B cell (primary cell): ENCODE data around the gene STIM1. TPM values are rescaled to one million over a fixed set of nuclear protein-coding genes. Genes with fewer than 3 reads are reported as not detected.

Experiments
- ATAC-seq: fragments of 200-7000 bp; cut with Tn5 transposase; one replicate; pipeline ENCODE4 v1.10.0; 2021; ENCODE audit warnings: low read depth, mild to moderate bottlenecking, moderate number of reproducible peaks, moderate library complexity
- CTCF ChIA-PET: fragments of 350-600 bp; sonication (Branson Sonifier 250); formaldehyde crosslinking; loops from one replicate; lab custom pipeline; 2021; ENCODE audit warnings: antibody characterized with exemption, inconsistent platforms; lab: Charles Lee
- POLR2A ChIA-PET: fragments of 350-600 bp; sonication (Branson Sonifier 250); formaldehyde crosslinking; loops from one replicate; lab custom pipeline; 2021; ENCODE audit warnings: antibody characterized with exemption; lab: Charles Lee
- DNase-seq: peaks from one replicate; pipeline ENCODE4 v3.0.0; 2013
- H2AFZ ChIP-seq: 2 replicates; pipeline ENCODE4 v1.6.1; 2012; ENCODE audit warnings: mild to moderate bottlenecking, low read depth, low read length; ENCODE audit not compliant: insufficient read depth, poor library complexity, severe bottlenecking
- H3K27ac ChIP-seq, 2 donors: 1 replicate in 1 of 2; 2 replicates in 1 of 2; pipeline ENCODE4 v1.5.1; 2012 to 2013; ENCODE audit warnings: low read length in 2 of 2, mild to moderate bottlenecking in 2 of 2, moderate library complexity in 1 of 2
- H3K27me3 ChIP-seq, 4 experiments: fragments of 200-600 bp in 1 of 4; sonication (generic) in 1 of 4; replicated peaks in 1 of 4; 1 replicate in 2 of 4; 2 replicates in 2 of 4; pipeline versions ENCODE4 v1.6.1 to v1.7.0; 2013 to 2016; ENCODE audit warnings: low read length in 3 of 4, mild to moderate bottlenecking in 2 of 4, mixed read lengths in 1 of 4, moderate library complexity in 1 of 4; ENCODE audit not compliant: insufficient read depth in 4 of 4, control insufficient read depth in 3 of 4; ENCODE audit errors: control extremely low read depth in 1 of 4
- H3K36me3 ChIP-seq, 2 experiments: replicated peaks in 1 of 2; 1 replicate in 1 of 2; 2 replicates in 1 of 2; pipeline versions ENCODE4 v1.6.1 to v1.7.1; 2013; ENCODE audit warnings: low read length in 1 of 2; ENCODE audit not compliant: insufficient read depth in 2 of 2, control insufficient read depth in 1 of 2; ENCODE audit errors: control extremely low read depth in 1 of 2, extremely low read depth in 1 of 2
- H3K4me1 ChIP-seq, 2 donors: fragments of 200-600 bp in 1 of 2; sonication (generic) in 1 of 2; 1 replicate in 1 of 2; 2 replicates in 1 of 2; pipeline versions ENCODE4 v1.5.1 to v1.6.1; 2013 to 2017; ENCODE audit warnings: low read length in 2 of 2; ENCODE audit not compliant: control insufficient read depth in 2 of 2, insufficient read depth in 2 of 2
- H3K4me2 ChIP-seq: replicated peaks from 2 replicates; pipeline ENCODE3; 2012; ENCODE audit warnings: mild to moderate bottlenecking, low read depth, low read length; ENCODE audit not compliant: poor library complexity, severe bottlenecking
- H3K4me3 ChIP-seq, 5 experiments: fragments of 200-600 bp in 1 of 5; sonication (generic) in 1 of 5; 1 replicate in 3 of 5; 2 replicates in 2 of 5; pipeline versions ENCODE4 v1.5.1 to v1.7.0; 2011 to 2016; ENCODE audit warnings: low read length in 4 of 5, mild to moderate bottlenecking in 4 of 5, low read depth in 2 of 5, control low read depth in 1 of 5, moderate library complexity in 1 of 5; ENCODE audit not compliant: insufficient read depth in 1 of 5; ENCODE audit errors: control extremely low read depth in 1 of 5, extremely low read depth in 1 of 5
- H3K79me2 ChIP-seq: fragments of 200-600 bp; sonication (generic); one replicate; pipeline ENCODE4 v1.6.0; 2016; ENCODE audit warnings: low read length; ENCODE audit not compliant: control insufficient read depth, insufficient read depth
- H3K9ac ChIP-seq: fragments of 200-600 bp; sonication (generic); 2 replicates; pipeline ENCODE4 v1.6.1; 2017; ENCODE audit warnings: mild to moderate bottlenecking, low read length, moderate library complexity
- H3K9me3 ChIP-seq, 3 donors: one replicate each; pipeline versions ENCODE4 v1.6.1 to v1.7.1; 2013; ENCODE audit warnings: low read length in 2 of 3; ENCODE audit not compliant: control insufficient read depth in 2 of 3, insufficient read depth in 1 of 3; ENCODE audit errors: control extremely low read depth in 1 of 3
- H4K20me1 ChIP-seq: 2 replicates; pipeline ENCODE4 v1.6.0; 2012; ENCODE audit warnings: mild to moderate bottlenecking, low read length; ENCODE audit not compliant: insufficient read depth, control insufficient read depth, poor library complexity, severe bottlenecking
- H3K27ac Mint-ChIP-seq: one replicate; pipeline ENCODE4 v1.8.0; 2021; ENCODE audit warnings: mixed read lengths
- H3K27me3 Mint-ChIP-seq: one replicate; pipeline ENCODE4 v1.8.0; 2021; ENCODE audit warnings: mixed read lengths
- H3K4me1 Mint-ChIP-seq: one replicate; pipeline ENCODE4 v1.8.0; 2021; ENCODE audit warnings: mixed read lengths
- H3K4me3 Mint-ChIP-seq: one replicate; pipeline ENCODE4 v1.8.0; 2021; ENCODE audit warnings: mixed read lengths
- H3K9me3 Mint-ChIP-seq: one replicate; pipeline ENCODE4 v1.8.0; 2022; ENCODE audit warnings: mixed read lengths; ENCODE audit not compliant: insufficient read depth
- EZH2 ChIP-seq: IDR thresholded peaks from 2 replicates; pipeline ENCODE4 v1.6.1; 2012; ENCODE audit warnings: borderline replicate concordance, low read depth, mild to moderate bottlenecking, moderate library complexity, low read length; ENCODE audit not compliant: insufficient read depth, poor library complexity, severe bottlenecking
- whole genome bisulfite sequencing: methylation state at CpG from one replicate; pipeline ENCODE4 v1.1.5; 2013; ENCODE audit warnings: missing lambda C conversion rate; ENCODE audit not compliant: insufficient coverage; 5-methylcytosine and 5-hydroxymethylcytosine counted together
- intact Hi-C: fragments of 100-400 bp; cut with micrococcal nuclease; formaldehyde crosslinking; loops from one replicate; pipeline ENCODE4 v1.10.0; 2022
- polyA plus RNA-seq: library from polyadenylated mRNA; depleted of rRNA; stranded (reverse); fragments of >200 nt; gene quantifications from 2 replicates; pipeline ENCODE4 v1.2.3, GENCODE V29; 2012
- total RNA-seq, 2 donors: library from RNA; stranded (reverse); fragments of 120-200 nt in 1 of 2; gene quantifications; 1 replicate in 1 of 2; 2 replicates in 1 of 2; pipeline versions ENCODE4 v1.2.3 to v1.2.4, GENCODE V29; 2013 to 2022
- TF ChIP-seq, protein P1 (sequence below): fragments of 200-600 bp; IDR thresholded peaks from one replicate; pipeline ENCODE4 v1.8.0; 2022; ENCODE audit warnings: antibody characterized with exemption, mild to moderate bottlenecking

Gene STIM1
- total and polyA plus RNA-seq, 2 donors (not counting 1 experiment from before 2014, with no cell fraction given), result 59.4 to 76.7 TPM

GRCh38 chr11:3933165-3933628, 77.7 kb downstream of the STIM1 start:
- Histone ChIP-seq H3K27ac (no peak overlapping the region), H3K4me2 (no peak overlapping the region), H3K9ac (no peak overlapping the region), H3K27me3 (no peaks in the 10 kb centered on the region), H3K79me2 (peaks cover 99% of the 10 kb centered on the region), H3K4me3 (no peak overlapping the region), H3K36me3 (peaks cover 0 to 15% of the 10 kb centered on the region in 2 experiments), H2AFZ (no peak overlapping the region), H3K4me1 (peaks cover 24 to 28% of the 10 kb centered on the region in 2 donors), H4K20me1 (peaks cover 55% of the 10 kb centered on the region), H3K9me3 (peaks cover 0 to 2% (median 2%) of the 10 kb centered on the region in 3 donors)
- ChIA-PET CTCF (interaction anchor here (1.4 kb wide), 1 partner anchor 78 kb away, joined by 5 read pairs; the partner anchor contains the start of gene STIM1), POLR2A (interaction anchor here (1.1 kb wide), 1 partner anchor 61 kb away, joined by 4 read pairs; no protein-coding TSS in a partner anchor)
- Mint-ChIP-seq H3K4me1 (peaks cover 64% of the 10 kb centered on the region), H3K27me3 (no peaks in the 10 kb centered on the region), H3K9me3 (no peaks in the 10 kb centered on the region), H3K27ac (no peak overlapping the region), H3K4me3 (no peak overlapping the region)
- WGBS, result no CpG with 5 or more reads among the region's 1 CpG
- ATAC-seq, result no peak
- DNase-seq, result no peak
- TF ChIP-seq EZH2, result no peak
- TF ChIP-seq, protein P1, sequence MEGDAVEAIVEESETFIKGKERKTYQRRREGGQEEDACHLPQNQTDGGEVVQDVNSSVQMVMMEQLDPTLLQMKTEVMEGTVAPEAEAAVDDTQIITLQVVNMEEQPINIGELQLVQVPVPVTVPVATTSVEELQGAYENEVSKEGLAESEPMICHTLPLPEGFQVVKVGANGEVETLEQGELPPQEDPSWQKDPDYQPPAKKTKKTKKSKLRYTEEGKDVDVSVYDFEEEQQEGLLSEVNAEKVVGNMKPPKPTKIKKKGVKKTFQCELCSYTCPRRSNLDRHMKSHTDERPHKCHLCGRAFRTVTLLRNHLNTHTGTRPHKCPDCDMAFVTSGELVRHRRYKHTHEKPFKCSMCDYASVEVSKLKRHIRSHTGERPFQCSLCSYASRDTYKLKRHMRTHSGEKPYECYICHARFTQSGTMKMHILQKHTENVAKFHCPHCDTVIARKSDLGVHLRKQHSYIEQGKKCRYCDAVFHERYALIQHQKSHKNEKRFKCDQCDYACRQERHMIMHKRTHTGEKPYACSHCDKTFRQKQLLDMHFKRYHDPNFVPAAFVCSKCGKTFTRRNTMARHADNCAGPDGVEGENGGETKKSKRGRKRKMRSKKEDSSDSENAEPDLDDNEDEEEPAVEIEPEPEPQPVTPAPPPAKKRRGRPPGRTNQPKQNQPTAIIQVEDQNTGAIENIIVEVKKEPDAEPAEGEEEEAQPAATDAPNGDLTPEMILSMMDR, result no peak
- intact Hi-C loops, result no loop called here

- intact Hi-C loops, result no loop called here
- H3K27ac Mint-ChIP-seq, result peak overlapping the region; percentile 5
- ATAC-seq (no peak), DNase-seq (no peak)
- TF ChIP-seq, protein P1, result no peak
- TF ChIP-seq EZH2, result no peak
- WGBS, result 100% methylated on average over 1 of the region's 1 CpG
- Histone ChIP-seq H3K27me3 (no peaks in the 10 kb centered on the region), H3K4me2 (no peak overlapping the region), H3K79me2 (peaks cover 98% of the 10 kb centered on the region), H2AFZ (no peak overlapping the region), H3K4me3 (no peak overlapping the region), H3K36me3 (peaks cover 0 to 8% of the 10 kb centered on the region in 2 experiments), H3K9ac (no peak overlapping the region), H4K20me1 (peaks cover 40% of the 10 kb centered on the region), H3K4me1 (peaks cover 9 to 13% of the 10 kb centered on the region in 2 donors), H3K9me3 (no peaks in the 10 kb centered on the region), H3K27ac (no peak overlapping the region)
- peaks cover 55% of the 10 kb centered on the region for H3K4me1 Mint-ChIP-seq
- no peaks in the 10 kb centered on the region for H3K9me3 Mint-ChIP-seq
- no peak overlapping the region for H3K4me3 Mint-ChIP-seq
- H3K27me3 Mint-ChIP-seq, result no peaks in the 10 kb centered on the region
- ChIA-PET POLR2A (no interaction called here), CTCF (interaction anchor here (0.6 kb wide), 1 partner anchor 138 kb away, joined by 5 read pairs; no protein-coding TSS in a partner anchor)
Observed at GRCh38 chr11:3934658-3935057, 79.2 kb downstream of the STIM1 start.
